Superior temporal gyrus (tissue), 1 donor: ENCODE results near the gene SERINC3.
A peak's percentile ranks its signal among the peaks of the same experiment; 100 is the strongest.
"Not testable (repeated sequence)": the region's sequence is repeated elsewhere in the genome, so short reads cannot be mapped to it uniquely, and the experiment has no call there.

Experiments
- DNase-seq: peaks from one replicate; pipeline ENCODE4 v3.0.0-alpha.2; 2016; ENCODE audit errors: extremely low spot score

Gene SERINC3

DNA sequence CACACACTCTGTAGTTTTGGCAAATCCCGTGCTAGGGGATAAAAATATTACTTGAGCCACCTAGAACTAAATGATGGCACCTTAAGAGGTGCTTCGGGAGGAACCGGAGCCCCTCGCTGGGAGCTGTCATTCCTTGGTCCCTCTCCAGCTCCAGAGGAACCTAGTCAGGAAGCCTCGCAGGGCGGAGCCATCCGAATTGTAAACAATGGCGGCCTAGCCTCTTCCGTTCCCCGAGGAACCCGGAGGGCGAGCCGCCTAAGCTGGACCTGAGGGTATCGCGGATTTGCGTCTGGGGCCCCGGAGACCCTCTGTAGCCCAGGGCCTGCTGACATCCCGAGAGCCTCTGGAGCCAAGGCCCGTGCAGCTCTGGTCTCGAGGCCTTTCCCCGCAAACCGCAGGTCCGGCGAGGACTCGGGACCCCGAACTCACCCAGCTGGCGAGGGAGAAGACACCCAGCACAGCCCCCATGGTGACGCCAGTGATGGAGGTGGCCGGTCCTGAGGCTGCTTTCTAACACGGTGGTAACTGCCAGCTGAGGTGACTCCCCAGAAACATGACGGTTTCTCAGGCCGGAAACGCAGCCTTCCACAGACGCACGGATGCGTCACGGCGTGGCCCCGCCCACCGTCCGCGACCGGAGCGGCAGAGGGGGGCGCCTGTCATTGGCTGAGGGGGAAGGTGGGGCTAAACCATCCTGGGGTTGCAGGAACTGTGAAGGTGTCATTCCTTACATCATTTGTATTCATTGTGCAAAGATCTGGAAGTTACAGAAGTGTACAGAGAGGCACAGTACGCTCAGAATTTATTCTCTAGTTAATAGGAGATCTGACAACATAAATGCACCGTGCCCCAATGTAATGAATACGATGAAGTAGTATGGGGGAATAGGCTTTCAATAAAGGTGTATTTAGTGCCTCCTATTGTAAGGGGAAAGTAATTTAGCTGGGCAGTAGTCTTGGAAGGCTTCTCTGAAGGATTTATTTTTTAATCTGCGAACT is at the start of gene SERINC3:
Gene SERINC3, minus strand, starts transcription at position 587 of the 998 bp plus-strand sequence. Its CDS starts 119 bp downstream, at position 468.
- peak; percentile 97 for DNase-seq

DNA sequence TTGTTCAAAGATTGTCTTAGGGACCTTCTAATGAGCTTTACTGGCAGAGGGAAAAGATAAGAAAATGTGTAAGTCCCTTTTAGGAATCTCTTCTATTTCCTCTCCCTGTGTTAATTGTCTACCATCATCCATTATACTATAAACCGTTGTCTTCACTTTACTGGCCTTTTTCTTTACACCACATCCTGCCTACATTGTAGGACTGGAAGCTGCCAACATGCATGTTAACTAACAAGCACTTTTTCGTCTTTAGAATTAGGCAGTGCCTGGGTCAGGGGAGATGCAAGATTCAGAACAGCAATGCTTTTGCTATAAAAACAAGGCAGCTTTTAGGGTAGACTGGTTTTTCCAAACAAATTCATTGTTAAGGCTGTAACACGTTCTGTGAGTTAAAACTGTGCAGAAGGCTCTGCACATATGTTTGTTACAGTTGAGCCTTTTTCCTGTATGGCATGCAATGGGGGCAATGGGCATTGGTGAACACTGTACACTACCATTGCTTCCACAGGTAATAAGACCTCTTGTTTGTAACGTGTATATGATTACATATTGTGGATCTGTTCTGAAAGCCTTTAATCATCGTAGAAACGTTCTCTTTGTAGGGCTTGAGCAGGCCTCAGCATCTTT is 49.6 kb upstream of the SERINC3 start:
- peak; percentile 26 for DNase-seq

DNA sequence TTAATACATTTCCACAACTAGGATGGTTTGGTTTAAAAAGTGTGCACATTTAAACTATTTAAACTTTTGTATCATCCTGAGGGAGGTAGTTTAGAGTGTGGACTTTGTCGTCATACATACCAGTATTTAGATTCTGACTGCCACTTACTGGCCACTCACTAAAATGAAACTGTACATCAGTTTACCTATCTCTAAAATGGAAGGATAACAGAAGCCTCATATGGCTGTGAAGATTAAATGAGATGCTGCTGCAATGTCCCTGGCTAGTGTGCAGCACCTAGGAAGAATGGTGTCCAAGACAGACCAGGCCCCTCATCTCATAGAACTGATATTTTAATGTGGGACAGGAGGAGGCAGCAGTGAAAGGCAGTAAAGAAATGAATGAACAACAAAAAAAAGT is 48.5 kb upstream of the SERINC3 start:
- no peak for DNase-seq

DNA sequence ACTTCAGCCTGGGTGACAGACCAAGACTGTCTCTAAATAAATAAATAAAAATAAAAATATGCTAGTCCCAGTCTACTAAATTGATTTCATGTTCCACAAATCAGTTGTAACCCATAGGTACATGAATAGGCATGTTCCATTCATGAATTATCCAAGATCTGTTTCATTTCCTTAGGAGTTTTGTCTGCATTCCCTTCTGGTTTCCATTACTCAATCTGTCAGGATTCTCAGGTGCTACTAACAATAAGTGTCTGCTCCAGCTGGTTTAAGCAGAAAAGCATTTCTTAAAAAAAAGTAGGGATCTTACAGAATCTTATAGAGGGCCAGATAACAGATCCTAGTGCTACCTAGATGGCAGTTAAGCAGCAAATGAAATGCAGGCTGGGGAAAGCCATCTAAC is 44.9 kb upstream of the SERINC3 start:
- DNase-seq: no peak

DNA sequence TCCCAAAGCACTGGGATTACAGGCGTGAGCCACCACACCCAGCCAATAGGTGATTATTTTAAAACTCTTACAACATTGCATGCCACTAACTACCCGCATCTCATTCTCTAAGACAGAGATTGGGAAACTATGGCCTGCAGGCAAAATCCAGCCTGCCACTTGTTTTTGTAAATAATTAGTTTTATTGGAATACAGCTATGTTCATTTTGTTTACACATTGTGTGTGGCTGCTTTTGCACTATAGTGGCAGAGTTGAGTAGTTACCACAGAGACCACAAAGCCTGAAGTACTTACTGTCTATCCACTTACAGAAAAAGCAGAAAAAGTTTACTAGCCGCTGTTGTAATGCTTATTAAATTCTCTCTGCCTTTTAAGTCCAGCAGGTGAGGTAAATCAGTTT is 44.1 kb upstream of the SERINC3 start:
- DNase-seq: no peak

DNA sequence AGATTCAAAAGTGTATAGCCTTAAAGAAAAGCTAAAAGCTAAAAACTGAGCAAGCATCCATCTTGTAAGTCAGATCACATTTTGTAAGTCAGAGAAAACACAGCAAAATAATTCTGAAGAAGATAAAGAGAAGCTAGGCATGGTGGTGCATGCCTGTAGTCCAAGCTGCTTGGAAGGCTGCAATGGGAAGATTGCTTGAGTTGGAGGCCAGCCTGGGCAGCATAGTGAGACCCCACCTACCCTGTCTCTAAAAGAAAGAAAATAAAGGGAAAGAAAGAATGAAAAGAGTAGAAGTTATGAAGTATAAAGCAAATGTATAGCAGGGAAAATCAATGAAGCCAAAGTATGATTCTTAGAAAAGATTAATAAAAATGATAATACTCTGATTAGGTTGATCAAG is 40.0 kb upstream of the SERINC3 start:
- DNase-seq: no peak

DNA sequence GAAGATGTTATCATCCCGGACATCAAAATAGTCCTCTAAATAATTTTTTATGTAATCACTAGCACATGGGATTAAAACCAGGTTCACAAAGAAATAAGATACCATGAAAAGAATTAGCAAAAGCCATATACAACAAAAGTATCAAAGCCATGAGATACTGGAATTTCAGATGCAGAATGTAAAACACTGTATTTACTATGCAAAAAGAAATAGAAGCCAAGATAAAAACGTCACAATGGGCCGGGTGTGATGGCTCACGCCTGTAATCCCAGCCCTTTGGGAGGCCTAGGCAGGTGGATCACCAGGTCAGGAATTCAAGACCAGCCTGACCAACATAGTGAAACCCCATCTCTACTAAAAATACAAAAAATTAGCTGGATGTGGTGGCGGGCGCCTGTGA is 38.9 kb upstream of the SERINC3 start:
- DNase-seq: not testable (repeated sequence)

DNA sequence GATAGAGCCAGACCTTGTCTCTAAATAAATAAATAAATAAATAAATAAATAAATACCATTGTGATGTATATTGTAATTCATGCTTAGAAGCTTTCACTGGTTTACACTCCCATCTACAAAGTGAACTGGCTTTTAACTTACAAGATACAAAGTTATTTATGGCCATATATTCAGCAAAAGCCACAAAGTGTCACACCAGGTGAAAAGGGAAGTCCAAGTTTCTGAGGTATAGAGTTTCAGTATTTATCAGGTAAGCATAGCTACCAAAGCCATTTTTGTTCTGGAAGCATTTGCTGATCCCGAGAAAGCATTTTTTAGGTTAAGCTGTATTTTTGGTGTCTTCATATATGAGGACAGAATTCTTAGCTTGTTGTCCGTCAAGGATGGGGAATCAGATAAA is 38.4 kb upstream of the SERINC3 start:
- no peak for DNase-seq

DNA sequence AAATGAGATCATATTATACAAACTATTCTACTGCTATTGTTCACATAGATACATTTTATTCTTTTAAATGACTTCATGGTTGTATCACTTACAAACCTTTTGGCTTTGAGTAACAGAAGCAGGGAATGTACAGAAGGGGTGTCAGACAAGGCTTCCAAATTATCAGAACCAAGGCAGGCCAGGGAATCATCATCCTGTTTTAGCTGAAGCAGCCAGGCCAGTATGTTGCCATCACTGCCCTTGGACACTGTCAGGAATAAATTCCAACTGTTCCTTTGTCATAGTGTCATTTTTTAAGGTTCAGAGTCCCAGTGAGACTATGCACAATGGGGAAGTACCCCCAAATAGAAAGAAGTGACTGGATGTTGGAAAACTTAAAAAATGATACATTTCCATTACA is 37.4 kb upstream of the SERINC3 start:
- DNase-seq: no peak

DNA sequence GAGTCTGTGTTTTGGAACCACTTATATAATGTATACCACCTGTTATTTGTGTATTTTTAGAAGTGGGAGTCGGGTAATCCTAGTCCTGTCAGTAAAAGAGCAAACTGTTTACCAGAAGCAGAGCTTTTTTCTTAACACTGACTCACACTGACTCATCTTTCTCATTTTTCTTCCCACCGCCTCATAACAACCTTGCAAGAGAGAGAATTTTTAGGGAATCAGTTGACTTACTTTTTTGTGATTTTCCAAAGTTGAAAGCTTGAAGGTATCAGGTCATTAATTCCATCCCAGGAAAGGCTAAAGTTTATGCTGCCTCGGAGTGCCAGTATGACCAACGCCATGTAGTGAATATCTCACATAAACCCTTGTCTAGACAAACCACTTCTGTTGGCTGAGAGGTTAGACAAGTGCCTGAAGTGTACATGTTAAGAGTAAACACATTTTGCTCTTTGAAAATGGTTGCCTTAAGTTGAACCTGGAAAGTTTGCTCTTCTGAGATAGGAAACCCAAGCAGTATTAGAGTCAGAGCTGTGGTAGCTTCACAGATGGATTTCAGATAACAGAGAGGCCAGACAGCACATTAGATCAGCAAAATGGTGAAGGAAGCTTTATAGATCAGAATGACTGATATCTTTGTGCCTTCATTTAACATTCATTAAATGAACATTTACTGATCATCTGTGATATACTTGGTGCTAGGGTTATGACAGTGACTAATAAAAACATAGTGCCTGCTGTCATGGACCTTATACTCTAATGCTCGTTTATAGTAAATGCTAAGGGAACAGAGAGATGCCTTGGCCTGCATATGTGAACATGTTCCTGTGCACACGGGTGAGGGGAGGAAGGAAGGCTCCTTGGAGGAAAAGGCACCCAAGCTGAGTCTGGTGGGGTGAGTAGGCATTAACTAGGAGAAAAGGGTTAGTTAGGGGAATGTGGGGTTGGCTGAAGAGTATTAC is 31.4 kb upstream of the SERINC3 start:
- DNase-seq: peak; percentile 65

DNA sequence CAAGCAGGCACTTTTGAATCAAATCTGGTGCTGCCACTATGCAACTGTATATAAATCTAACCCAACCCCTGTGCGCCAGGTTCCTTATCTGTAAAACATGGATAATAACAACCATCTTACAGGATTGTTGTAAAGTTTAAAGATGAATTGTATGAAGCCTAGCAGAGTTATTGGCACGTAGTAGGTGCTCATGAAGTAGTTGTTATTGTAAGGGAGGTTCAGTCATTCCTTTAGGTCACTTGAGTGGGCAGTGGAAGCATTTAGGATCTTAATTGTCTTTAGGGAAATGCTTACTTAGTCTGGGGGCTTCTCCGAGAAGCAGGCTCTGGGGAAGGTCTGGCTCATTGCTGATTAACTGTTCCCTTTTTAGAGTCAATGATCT is 30.7 kb upstream of the SERINC3 start:
- DNase-seq: no peak

DNA sequence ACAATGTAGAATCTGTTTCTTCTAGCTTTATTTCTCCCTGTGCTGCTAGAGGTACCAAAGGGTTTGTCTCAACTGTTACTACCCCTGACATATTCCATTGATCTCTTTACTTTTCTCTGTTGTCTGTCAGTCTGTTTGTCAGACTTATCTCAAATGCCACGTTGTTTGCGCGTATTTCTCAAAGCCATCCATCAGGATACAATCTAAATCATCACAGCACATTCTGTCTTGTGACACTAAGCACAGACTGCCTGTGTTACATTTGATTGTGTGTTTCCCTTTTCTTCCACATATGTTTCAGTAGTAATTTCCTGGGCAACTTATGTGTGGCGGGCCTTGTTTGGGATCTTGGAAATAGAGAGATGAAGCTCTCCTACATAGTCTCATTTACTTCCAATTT is 30.2 kb upstream of the SERINC3 start:
- DNase-seq: peak; percentile 40

DNA sequence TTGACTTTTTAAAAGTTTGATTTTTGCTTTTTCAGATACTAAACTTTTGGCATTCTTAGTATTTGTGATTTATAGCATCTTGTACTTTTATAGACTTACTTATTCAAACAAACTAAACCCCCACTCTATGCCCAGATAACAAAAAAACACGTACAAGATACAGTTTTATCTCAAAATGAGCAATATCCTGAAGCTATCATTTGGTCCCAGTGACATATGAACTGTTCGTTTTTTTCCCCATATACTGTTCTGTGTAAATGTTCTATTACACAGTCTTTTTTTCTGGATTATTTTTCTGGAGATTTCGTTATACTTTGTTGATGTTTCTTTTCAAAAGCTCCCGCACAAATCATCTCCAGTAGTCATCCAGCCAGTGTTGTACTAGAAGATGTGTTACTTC is 27.3 kb upstream of the SERINC3 start:
- DNase-seq: no peak

DNA sequence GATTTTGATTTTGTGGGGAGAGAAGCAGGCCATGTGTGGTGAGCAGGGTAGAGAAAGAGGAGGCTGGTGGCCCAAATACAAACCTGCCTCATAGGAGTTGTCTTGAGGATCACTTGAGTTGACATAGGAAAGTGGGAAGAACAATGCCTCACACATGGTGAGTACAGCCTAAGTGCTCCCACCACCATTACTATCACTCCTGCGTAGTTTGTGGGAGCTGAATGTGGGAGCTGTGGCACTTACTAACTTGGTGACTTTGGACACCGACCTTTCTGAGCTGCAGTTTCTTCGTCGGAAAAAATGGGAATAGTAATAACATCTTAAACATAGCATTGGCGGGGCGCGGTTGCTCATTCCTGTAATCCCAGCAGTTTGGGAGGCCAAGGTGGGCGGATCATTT is 25.5 kb upstream of the SERINC3 start:
- no peak for DNase-seq

DNA sequence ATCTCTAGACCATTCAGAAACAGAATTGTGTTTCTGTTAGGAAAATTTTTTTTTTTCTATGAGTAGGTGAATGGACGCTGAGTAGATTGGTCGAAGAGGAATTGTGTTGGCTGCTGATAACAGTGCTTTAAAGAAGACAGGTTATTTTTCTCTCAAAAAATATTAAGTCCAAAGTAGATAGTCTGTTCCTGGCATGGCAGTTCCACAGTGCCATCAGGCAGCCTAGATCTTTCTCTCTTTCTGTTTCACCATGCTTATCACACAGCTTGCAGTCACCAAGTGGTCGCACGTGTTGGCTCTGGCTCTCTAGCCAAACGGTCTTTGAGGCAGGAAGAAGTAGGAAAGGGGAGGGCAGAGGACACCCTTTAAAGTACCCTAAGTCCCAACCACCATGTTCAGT is 22.4 kb upstream of the SERINC3 start:
- no peak for DNase-seq

DNA sequence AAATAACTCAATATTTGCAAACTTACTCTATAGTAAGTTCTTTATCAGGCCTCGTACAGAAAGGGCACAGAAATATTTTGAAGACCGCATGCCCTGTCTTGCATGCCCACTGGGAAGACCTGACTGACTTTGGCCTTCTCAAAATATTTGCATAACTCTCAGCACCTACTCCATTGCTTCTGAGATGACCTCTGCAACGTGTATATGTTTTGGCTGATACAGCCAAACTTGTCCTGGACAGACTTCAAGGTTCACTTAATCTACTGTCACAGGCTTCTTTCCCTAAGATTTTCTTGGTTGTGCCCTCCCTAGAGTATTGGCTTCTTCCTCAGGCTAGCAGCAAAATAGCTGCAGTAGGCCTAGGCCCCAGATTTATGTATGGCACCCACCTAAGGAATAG is 21.5 kb upstream of the SERINC3 start:
- DNase-seq: no peak

DNA sequence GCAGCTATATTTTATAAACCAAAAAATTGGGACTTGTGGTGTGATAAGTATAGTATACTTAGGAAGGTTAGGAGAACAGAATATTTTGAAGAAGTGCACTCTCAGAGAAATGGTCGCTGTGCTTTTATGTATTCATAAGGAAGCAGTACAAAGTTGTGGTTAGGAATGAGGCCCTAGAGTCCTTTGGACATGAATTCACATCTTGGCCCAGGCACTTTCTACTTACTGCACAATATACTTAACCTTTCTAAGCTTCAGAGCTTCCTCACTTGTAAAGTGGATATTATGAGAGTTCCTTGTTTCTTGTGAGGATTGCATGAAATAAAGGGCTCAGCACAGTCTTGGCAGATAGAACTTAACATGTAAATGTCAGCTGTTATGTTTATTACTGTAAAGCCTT is 21.0 kb upstream of the SERINC3 start:
- no peak for DNase-seq

DNA sequence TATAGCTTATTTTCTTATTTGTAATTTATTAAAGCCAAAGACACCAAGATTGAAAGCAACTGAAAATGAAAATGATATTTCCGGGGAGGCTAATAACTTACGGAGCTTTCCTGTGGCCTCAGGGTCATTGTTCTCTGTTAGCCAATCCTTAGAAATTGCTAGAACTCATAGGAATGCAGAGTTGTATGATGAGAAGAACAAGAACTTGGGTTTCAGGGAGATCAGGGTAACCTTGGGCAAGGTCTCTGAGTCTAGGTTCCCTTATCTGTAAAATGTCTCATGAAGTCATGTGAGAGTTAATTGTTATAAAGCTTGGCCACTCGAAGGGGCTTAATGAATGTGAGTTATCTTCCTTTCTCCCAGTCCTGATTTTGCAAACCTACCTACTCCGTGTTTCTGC is 20.1 kb upstream of the SERINC3 start:
- DNase-seq: no peak

DNA sequence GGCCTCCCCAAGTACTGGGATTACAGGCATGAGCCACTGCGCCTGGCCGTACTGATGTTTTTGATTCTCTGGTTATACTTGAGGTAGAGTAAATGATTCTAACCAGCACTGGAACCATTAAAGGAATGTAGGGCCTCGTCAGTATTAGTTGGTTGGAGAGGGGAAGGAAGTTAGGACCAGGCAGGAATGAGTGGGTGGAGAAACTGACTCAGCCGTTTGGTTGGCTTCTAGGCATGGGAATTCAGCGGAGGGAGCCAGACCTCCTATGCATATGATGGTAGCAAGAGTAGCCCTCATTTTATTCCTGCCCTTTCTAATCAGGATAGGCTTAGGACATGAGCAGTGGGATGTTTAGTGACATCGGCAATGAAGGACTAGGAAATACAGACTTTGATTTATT is 19.0 kb upstream of the SERINC3 start:
- DNase-seq: no peak

DNA sequence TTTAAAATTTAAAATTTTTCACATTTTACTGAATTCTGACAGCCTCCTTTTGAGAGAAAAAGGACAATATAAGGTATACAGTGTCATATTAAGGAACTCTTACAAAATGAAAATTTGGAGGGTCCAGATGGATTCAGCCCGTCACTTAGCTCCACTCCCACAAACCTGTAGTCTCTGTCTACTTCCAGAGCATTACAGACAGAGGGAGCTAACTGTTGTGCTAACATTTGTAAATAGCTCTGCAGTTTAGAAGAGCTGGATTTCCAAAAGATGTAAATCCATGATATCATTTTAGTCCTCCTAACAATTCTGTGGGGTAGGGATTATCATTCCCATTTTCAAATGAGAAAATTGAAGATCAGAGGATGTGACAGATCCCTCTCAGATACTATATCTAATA is 16.1 kb upstream of the SERINC3 start:
- peak; percentile 29 for DNase-seq

DNA sequence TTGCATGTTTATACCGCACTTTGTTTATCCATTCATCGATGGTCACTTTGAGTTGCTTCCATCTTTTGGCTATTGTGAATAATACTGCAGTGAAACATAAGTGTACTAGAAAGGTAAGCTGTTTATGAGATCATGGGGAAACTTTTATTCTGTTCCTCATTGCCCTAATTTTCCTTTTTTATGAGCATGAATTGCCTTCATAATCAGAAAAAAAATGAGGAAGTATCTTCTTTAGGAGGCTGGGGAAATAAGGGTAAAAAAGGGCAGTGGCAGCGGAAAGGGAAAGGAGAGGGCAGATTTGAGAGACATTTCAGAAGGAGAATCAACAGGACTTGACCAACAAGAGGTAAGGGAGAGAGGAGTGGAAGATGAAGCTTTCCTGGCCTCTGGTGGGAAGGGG is 14.3 kb upstream of the SERINC3 start:
- no peak for DNase-seq

DNA sequence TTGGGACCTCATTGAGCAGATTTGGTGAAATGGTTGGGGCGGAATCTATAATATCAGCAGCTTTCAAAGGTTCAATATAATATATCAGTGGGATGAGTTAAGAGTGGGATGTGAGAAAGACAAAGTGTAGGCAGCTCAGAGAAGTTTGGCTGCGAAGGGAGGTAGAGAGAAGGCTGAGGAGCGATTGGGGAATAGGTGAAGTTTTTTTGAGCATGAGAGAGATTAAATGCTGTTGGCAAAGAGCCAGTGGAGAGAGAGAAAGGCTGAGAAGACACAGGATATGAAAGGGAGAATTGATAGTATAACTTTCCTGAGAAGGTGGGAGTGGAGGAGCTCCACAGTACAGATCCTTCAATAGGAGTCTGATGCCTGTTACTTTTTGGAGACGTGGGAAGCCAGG is 12.1 kb upstream of the SERINC3 start:
- DNase-seq: no peak
